H9 (cell line): ENCODE measurements around the gene RPL5. TPM values are rescaled to one million over a fixed set of nuclear protein-coding genes. Genes with fewer than 3 reads are reported as not detected.

Experiments
- DNase-seq: peaks from one replicate; pipeline ENCODE4 v3.0.0-alpha.2; 2017
- H2AFZ ChIP-seq: one replicate; pipeline ENCODE4 v1.6.1; 2013; ENCODE audit warnings: mild to moderate bottlenecking, low read length, control low read depth, moderate library complexity
- H2AK5ac ChIP-seq: 2 replicates; pipeline ENCODE4 v1.6.1; 2013; ENCODE audit warnings: low read length, control low read depth, mixed read lengths; ENCODE audit not compliant: insufficient read length
- H2BK120ac ChIP-seq: one replicate; pipeline ENCODE4 v1.6.1; 2013; ENCODE audit warnings: low read depth, mild to moderate bottlenecking, low read length, control low read depth, inconsistent platforms; ENCODE audit not compliant: poor library complexity, severe bottlenecking
- H2BK12ac ChIP-seq: 2 replicates; pipeline ENCODE4 v1.6.1; 2013; ENCODE audit warnings: low read length, control low read depth, mixed read lengths, low read depth; ENCODE audit not compliant: insufficient read length
- H2BK15ac ChIP-seq: 2 replicates; pipeline ENCODE4 v1.6.1; 2013; ENCODE audit warnings: low read depth, low read length, control low read depth
- H2BK20ac ChIP-seq: one replicate; pipeline ENCODE4 v1.6.1; 2013; ENCODE audit warnings: low read depth, mild to moderate bottlenecking, low read length, control low read depth, inconsistent platforms; ENCODE audit not compliant: poor library complexity, severe bottlenecking
- H2BK5ac ChIP-seq: 2 replicates; pipeline ENCODE4 v1.6.1; 2013; ENCODE audit warnings: low read length, control low read depth, mixed read lengths; ENCODE audit not compliant: insufficient read length
- H3K14ac ChIP-seq: 2 replicates; pipeline ENCODE4 v1.6.1; 2013; ENCODE audit warnings: low read length, control low read depth; ENCODE audit not compliant: insufficient read depth
- H3K18ac ChIP-seq: 2 replicates; pipeline ENCODE4 v1.6.1; 2013; ENCODE audit warnings: low read depth, mild to moderate bottlenecking, mixed read lengths, low read length, control low read depth; ENCODE audit not compliant: insufficient read length
- H3K23ac ChIP-seq: 2 replicates; pipeline ENCODE4 v1.6.1; 2013; ENCODE audit warnings: low read length, control low read depth, mixed read lengths, low read depth; ENCODE audit not compliant: insufficient read length
- H3K23me2 ChIP-seq: 2 replicates; pipeline ENCODE4 v1.6.1; 2013; ENCODE audit warnings: low read depth, mild to moderate bottlenecking, mixed read lengths, low read length, control low read depth; ENCODE audit not compliant: insufficient read length, poor library complexity, severe bottlenecking
- H3K27ac ChIP-seq: 2 replicates; pipeline ENCODE4 v1.5.1; 2013; ENCODE audit warnings: low read length, control low read depth, mixed read lengths, low read depth; ENCODE audit not compliant: insufficient read length
- H3K27me3 ChIP-seq: 2 replicates; pipeline ENCODE4 v1.6.1; 2013; ENCODE audit warnings: low read length, control low read depth, inconsistent platforms; ENCODE audit not compliant: insufficient read depth
- H3K4ac ChIP-seq: 2 replicates; pipeline ENCODE4 v1.6.1; 2013; ENCODE audit warnings: low read depth, mild to moderate bottlenecking, control low read depth, inconsistent platforms, low read length, moderate library complexity
- H3K4me1 ChIP-seq: 2 replicates; pipeline ENCODE4 v1.6.1; 2013; ENCODE audit warnings: low read length, control low read depth, inconsistent platforms; ENCODE audit not compliant: insufficient read depth
- H3K4me2 ChIP-seq: 2 replicates; pipeline ENCODE4 v1.6.1; 2013; ENCODE audit warnings: low read length, control low read depth, mixed read lengths; ENCODE audit not compliant: insufficient read length, insufficient read depth
- H3K56ac ChIP-seq: 2 replicates; pipeline ENCODE4 v1.6.1; 2013; ENCODE audit warnings: low read depth, mild to moderate bottlenecking, mixed read lengths, low read length, control low read depth; ENCODE audit not compliant: insufficient read length
- H3K79me1 ChIP-seq: 2 replicates; pipeline ENCODE4 v1.6.1; 2013; ENCODE audit warnings: low read depth, mild to moderate bottlenecking, moderate library complexity, low read length, control low read depth, inconsistent platforms; ENCODE audit not compliant: insufficient read depth, poor library complexity, severe bottlenecking
- H3K79me2 ChIP-seq: 2 replicates; pipeline ENCODE4 v1.6.1; 2013; ENCODE audit warnings: low read length, control low read depth, inconsistent platforms; ENCODE audit not compliant: insufficient read depth
- H3K9ac ChIP-seq: 2 replicates; pipeline ENCODE4 v1.6.1; 2013; ENCODE audit warnings: low read length, control low read depth, mixed read lengths; ENCODE audit not compliant: insufficient read length; ENCODE audit errors: extremely low read depth
- H3K9me3 ChIP-seq: one replicate; pipeline ENCODE4 v1.6.1; 2013; ENCODE audit warnings: low read depth, low read length, inconsistent platforms; ENCODE audit not compliant: control insufficient read depth
- H3T11ph ChIP-seq: one replicate; pipeline ENCODE4 v1.6.1; 2013; ENCODE audit warnings: mild to moderate bottlenecking, low read length, control low read depth, inconsistent platforms
- H4K20me1 ChIP-seq: one replicate; pipeline ENCODE4 v1.6.1; 2013; ENCODE audit not compliant: control insufficient read depth, insufficient read length, insufficient read depth
- H4K5ac ChIP-seq: 2 replicates; pipeline ENCODE4 v1.6.1; 2013; ENCODE audit warnings: low read depth, mild to moderate bottlenecking, mixed read lengths, low read length, control low read depth; ENCODE audit not compliant: insufficient read length
- H4K8ac ChIP-seq: replicated peaks from 2 replicates; pipeline ENCODE4 v1.6.1; 2013; ENCODE audit warnings: low read length, control low read depth, mixed read lengths, low read depth; ENCODE audit not compliant: insufficient read length
- H4K91ac ChIP-seq: 2 replicates; pipeline ENCODE4 v1.6.1; 2013; ENCODE audit warnings: low read depth, mild to moderate bottlenecking, moderate library complexity, mixed read lengths, low read length, control low read depth; ENCODE audit not compliant: insufficient read length
- H3K27ac Mint-ChIP-seq, 3 experiments: 2 replicates in 2 of 3; 3 replicates in 1 of 3; pipeline ENCODE4 v1.8.0; 2020 to 2021; ENCODE audit warnings: mixed read lengths in 3 of 3, mild to moderate bottlenecking in 1 of 3, moderate library complexity in 1 of 3
- H3K27me3 Mint-ChIP-seq: 2 replicates; pipeline ENCODE4 v1.8.0; 2021; ENCODE audit warnings: low read depth, mild to moderate bottlenecking, moderate library complexity, mixed read lengths
- H3K36me3 Mint-ChIP-seq, 3 experiments: 2 replicates in 2 of 3; 3 replicates in 1 of 3; pipeline ENCODE4 v1.8.0; 2020 to 2021; ENCODE audit warnings: low read depth in 3 of 3, mixed read lengths in 3 of 3; ENCODE audit not compliant: insufficient read depth in 1 of 3
- H3K4me1 Mint-ChIP-seq, 2 experiments: 2 replicates each; pipeline ENCODE4 v1.8.0; 2020; ENCODE audit warnings: mixed read lengths in 2 of 2
- H3K4me3 Mint-ChIP-seq, 2 experiments: 2 replicates in 1 of 2; 3 replicates in 1 of 2; pipeline ENCODE4 v1.8.0; 2020 to 2021; ENCODE audit warnings: mild to moderate bottlenecking in 2 of 2, mixed read lengths in 2 of 2, moderate library complexity in 1 of 2
- H3K9me3 Mint-ChIP-seq, 2 experiments: 2 replicates in 1 of 2; 3 replicates in 1 of 2; pipeline ENCODE4 v1.8.0; 2020; ENCODE audit warnings: mild to moderate bottlenecking in 2 of 2, mixed read lengths in 2 of 2, moderate library complexity in 1 of 2
- WGBS: extraction: QIAGEN DNeasy Blood & Tissue Kit; methylation state at CpG from one replicate; pipeline ENCODE4 v1.1.7; 2013; ENCODE audit warnings: missing lambda C conversion rate, low lambda C conversion rate, mixed read lengths; ENCODE audit not compliant: insufficient read length; ENCODE audit errors: extremely low coverage; 5-methylcytosine and 5-hydroxymethylcytosine counted together
- total RNA-seq: library from RNA; stranded (reverse); gene quantifications from 2 replicates; pipeline ENCODE4 v1.2.1, GENCODE V29; 2021
- TF ChIP-seq, protein P1 (sequence below): fragments of 200-600 bp; sonication (generic); conservative IDR thresholded peaks from 3 replicates; pipeline ENCODE4 v1.8.0; 2021; ENCODE audit warnings: antibody characterized with exemption, mild to moderate bottlenecking

The RPL5 gene
- total RNA-seq, 1 experiment from 2014 or later, result 1,608 TPM

DNA sequence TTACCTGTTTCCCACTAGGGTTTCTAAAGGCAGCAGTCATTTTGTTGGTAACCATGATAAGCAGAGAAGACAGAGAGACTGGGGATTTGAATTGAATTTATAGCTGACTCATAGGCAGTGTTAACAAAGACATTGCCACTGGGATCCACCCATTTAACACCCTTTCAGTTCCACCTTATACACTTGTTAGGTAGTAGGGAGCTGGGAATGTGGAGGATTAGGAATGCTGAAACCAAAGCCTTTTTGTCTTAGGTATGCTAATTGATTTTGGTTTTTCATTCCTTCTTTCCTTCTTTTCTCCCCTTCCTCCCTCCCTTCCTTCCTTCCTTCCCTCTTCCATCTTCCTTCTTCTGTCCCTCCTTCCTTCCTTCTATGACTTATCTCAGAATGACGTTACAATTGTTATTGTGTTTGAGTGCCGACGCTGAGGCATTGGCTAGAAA, 39.5 kb upstream of the RPL5 start:
- H4K8ac ChIP-seq, result no peak overlapping the region
- H3K27ac Mint-ChIP-seq, result peak overlapping the region in 2 of 3 experiments; percentile 66 to 83; a peak in 3 of 7 replicates

More for the DNA sequence above, 39.5 kb upstream of the RPL5 start:
- Histone ChIP-seq H2AK5ac (no peak overlapping the region), H3K79me1 (no peaks in the 10 kb centered on the region), H2BK5ac (no peak overlapping the region), H3K4me1 (no peaks in the 10 kb centered on the region), H3K23ac (no peak overlapping the region), H2BK20ac (no peak overlapping the region), H4K5ac (no peak overlapping the region), H2AFZ (no peak overlapping the region), H3T11ph (no peak overlapping the region), H3K79me2 (no peaks in the 10 kb centered on the region), H3K4me2 (no peak overlapping the region), H3K27me3 (no peaks in the 10 kb centered on the region), H3K18ac (no peak overlapping the region), H3K56ac (no peak overlapping the region), H3K4ac (no peak overlapping the region), H4K91ac (no peak overlapping the region), H3K14ac (no peak overlapping the region), H4K20me1 (no peaks in the 10 kb centered on the region), H3K9me3 (no peaks in the 10 kb centered on the region), H3K27ac (no peak overlapping the region), H2BK12ac (no peak overlapping the region), H3K23me2 (no peaks in the 10 kb centered on the region), H3K9ac (no peak overlapping the region), H2BK15ac (no peak overlapping the region), H2BK120ac (no peak overlapping the region)
- Mint-ChIP-seq H3K4me1 (peaks cover 31 to 33% of the 10 kb centered on the region in 2 experiments), H3K27me3 (peaks cover 12% of the 10 kb centered on the region), H3K36me3 (no peaks in the 10 kb centered on the region), H3K9me3 (no peaks in the 10 kb centered on the region), H3K4me3 (0 out of 5 replicates have a peak overlapping the region, but pooled peaks of 1 of the 2 experiments have one; percentile 13)
- TF ChIP-seq, protein P1, sequence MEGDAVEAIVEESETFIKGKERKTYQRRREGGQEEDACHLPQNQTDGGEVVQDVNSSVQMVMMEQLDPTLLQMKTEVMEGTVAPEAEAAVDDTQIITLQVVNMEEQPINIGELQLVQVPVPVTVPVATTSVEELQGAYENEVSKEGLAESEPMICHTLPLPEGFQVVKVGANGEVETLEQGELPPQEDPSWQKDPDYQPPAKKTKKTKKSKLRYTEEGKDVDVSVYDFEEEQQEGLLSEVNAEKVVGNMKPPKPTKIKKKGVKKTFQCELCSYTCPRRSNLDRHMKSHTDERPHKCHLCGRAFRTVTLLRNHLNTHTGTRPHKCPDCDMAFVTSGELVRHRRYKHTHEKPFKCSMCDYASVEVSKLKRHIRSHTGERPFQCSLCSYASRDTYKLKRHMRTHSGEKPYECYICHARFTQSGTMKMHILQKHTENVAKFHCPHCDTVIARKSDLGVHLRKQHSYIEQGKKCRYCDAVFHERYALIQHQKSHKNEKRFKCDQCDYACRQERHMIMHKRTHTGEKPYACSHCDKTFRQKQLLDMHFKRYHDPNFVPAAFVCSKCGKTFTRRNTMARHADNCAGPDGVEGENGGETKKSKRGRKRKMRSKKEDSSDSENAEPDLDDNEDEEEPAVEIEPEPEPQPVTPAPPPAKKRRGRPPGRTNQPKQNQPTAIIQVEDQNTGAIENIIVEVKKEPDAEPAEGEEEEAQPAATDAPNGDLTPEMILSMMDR, result no peak
- no peak for DNase-seq
- no CpG with 5 or more reads among the region's 3 CpGs for whole genome bisulfite sequencing
